OCI-LY3 (cell line): ENCODE data around the gene LNPK.

Experiments used
- EZH2phosphoT487 ChIP-seq: fragments of 200-600 bp; shearing (Covaris generic); IDR thresholded peaks from 2 replicates; pipeline ENCODE4 v1.6.1; 2018; ENCODE audit warnings: antibody characterized with exemption, mixed run types, low read depth
- TF ChIP-seq, protein P1 (sequence below): fragments of 200-600, 300-600 bp; sonication (generic); IDR thresholded peaks from 2 replicates; pipeline ENCODE4 v1.5.1; 2014; ENCODE audit warnings: antibody characterized with exemption, low read length, low read depth

- TF ChIP-seq, protein P1, sequence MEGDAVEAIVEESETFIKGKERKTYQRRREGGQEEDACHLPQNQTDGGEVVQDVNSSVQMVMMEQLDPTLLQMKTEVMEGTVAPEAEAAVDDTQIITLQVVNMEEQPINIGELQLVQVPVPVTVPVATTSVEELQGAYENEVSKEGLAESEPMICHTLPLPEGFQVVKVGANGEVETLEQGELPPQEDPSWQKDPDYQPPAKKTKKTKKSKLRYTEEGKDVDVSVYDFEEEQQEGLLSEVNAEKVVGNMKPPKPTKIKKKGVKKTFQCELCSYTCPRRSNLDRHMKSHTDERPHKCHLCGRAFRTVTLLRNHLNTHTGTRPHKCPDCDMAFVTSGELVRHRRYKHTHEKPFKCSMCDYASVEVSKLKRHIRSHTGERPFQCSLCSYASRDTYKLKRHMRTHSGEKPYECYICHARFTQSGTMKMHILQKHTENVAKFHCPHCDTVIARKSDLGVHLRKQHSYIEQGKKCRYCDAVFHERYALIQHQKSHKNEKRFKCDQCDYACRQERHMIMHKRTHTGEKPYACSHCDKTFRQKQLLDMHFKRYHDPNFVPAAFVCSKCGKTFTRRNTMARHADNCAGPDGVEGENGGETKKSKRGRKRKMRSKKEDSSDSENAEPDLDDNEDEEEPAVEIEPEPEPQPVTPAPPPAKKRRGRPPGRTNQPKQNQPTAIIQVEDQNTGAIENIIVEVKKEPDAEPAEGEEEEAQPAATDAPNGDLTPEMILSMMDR, result no peak
- TF ChIP-seq EZH2phosphoT487, result no peak
These were observed 2.7 kb downstream of the LNPK start for GRCh38 chr2:175999283-175999819.
